HL-60 (cell line): ENCODE data around the gene EHBP1L1.

Experiments
- GABPA ChIP-seq: IDR thresholded peaks from 2 replicates; pipeline ENCODE4 v1.6.1; 2012; ENCODE audit warnings: low read depth
- POLR2AphosphoS5 ChIP-seq: IDR thresholded peaks from 2 replicates; pipeline ENCODE4 v1.6.1; 2012; ENCODE audit warnings: low read depth
- SPI1 ChIP-seq: IDR thresholded peaks from 2 replicates; pipeline ENCODE4 v1.6.1; 2012; ENCODE audit warnings: low read depth, mild to moderate bottlenecking, borderline replicate concordance
- TF ChIP-seq, protein P1 (sequence below): IDR thresholded peaks from one replicate; pipeline ENCODE4 v1.5.1; 2011; ENCODE audit warnings: low read length, control low read depth, inconsistent platforms; ENCODE audit not compliant: insufficient read depth
- TF ChIP-seq, protein P2 (sequence below): IDR thresholded peaks from 2 replicates; pipeline ENCODE4 v1.6.1; 2012; ENCODE audit warnings: low read depth; ENCODE audit not compliant: insufficient replicate concordance

DNA sequence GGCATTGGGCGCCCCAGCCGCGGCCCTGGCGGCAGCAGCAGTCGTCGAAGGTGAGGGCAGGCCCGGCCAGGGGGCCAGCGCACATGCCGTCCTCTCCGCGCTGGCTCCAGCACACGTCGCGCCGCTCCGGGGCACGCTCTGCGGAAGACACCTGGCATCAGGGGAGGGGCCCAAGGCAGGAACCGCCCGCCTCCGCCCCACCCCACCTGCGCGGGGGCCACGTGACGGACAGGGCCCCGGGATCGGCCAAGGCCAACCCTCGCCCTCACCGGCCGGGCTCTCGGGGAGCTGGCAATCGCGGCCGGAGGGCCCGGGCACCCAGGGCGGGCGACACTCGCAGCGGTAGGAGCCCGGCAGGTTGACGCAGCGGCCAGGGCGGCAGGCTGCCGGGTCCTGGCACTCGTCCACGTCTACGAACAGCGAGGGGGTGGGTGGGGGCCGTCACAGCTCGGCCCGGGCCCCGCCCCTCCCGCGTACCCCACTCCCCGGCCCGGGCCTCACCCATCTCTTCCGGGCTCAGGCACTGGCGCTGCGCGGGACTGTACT is 36.0 kb upstream of the EHBP1L1 start:
- TF ChIP-seq, protein P1, sequence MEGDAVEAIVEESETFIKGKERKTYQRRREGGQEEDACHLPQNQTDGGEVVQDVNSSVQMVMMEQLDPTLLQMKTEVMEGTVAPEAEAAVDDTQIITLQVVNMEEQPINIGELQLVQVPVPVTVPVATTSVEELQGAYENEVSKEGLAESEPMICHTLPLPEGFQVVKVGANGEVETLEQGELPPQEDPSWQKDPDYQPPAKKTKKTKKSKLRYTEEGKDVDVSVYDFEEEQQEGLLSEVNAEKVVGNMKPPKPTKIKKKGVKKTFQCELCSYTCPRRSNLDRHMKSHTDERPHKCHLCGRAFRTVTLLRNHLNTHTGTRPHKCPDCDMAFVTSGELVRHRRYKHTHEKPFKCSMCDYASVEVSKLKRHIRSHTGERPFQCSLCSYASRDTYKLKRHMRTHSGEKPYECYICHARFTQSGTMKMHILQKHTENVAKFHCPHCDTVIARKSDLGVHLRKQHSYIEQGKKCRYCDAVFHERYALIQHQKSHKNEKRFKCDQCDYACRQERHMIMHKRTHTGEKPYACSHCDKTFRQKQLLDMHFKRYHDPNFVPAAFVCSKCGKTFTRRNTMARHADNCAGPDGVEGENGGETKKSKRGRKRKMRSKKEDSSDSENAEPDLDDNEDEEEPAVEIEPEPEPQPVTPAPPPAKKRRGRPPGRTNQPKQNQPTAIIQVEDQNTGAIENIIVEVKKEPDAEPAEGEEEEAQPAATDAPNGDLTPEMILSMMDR, result no peak
- TF ChIP-seq POLR2AphosphoS5 (no peak), GABPA (no peak), SPI1 (no peak)
- TF ChIP-seq, protein P2, sequence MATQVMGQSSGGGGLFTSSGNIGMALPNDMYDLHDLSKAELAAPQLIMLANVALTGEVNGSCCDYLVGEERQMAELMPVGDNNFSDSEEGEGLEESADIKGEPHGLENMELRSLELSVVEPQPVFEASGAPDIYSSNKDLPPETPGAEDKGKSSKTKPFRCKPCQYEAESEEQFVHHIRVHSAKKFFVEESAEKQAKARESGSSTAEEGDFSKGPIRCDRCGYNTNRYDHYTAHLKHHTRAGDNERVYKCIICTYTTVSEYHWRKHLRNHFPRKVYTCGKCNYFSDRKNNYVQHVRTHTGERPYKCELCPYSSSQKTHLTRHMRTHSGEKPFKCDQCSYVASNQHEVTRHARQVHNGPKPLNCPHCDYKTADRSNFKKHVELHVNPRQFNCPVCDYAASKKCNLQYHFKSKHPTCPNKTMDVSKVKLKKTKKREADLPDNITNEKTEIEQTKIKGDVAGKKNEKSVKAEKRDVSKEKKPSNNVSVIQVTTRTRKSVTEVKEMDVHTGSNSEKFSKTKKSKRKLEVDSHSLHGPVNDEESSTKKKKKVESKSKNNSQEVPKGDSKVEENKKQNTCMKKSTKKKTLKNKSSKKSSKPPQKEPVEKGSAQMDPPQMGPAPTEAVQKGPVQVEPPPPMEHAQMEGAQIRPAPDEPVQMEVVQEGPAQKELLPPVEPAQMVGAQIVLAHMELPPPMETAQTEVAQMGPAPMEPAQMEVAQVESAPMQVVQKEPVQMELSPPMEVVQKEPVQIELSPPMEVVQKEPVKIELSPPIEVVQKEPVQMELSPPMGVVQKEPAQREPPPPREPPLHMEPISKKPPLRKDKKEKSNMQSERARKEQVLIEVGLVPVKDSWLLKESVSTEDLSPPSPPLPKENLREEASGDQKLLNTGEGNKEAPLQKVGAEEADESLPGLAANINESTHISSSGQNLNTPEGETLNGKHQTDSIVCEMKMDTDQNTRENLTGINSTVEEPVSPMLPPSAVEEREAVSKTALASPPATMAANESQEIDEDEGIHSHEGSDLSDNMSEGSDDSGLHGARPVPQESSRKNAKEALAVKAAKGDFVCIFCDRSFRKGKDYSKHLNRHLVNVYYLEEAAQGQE, result no peak
